Measurements from ENCODE around the gene TSPAN18. TPM values are rescaled to one million over a fixed set of nuclear protein-coding genes. Genes with fewer than 3 reads are reported as not detected.

Gene TSPAN18
- total RNA-seq, 4 donors from 2014 or later = 0.34 to 11.5 (median 2.7) TPM

- TF ChIP-seq, protein P1, sequence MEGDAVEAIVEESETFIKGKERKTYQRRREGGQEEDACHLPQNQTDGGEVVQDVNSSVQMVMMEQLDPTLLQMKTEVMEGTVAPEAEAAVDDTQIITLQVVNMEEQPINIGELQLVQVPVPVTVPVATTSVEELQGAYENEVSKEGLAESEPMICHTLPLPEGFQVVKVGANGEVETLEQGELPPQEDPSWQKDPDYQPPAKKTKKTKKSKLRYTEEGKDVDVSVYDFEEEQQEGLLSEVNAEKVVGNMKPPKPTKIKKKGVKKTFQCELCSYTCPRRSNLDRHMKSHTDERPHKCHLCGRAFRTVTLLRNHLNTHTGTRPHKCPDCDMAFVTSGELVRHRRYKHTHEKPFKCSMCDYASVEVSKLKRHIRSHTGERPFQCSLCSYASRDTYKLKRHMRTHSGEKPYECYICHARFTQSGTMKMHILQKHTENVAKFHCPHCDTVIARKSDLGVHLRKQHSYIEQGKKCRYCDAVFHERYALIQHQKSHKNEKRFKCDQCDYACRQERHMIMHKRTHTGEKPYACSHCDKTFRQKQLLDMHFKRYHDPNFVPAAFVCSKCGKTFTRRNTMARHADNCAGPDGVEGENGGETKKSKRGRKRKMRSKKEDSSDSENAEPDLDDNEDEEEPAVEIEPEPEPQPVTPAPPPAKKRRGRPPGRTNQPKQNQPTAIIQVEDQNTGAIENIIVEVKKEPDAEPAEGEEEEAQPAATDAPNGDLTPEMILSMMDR (IDR thresholded peaks at IDR 0.05; ENCODE audit: low read depth) = no peak
Observed at GRCh38 chr11:44775366-44775984, 48.7 kb downstream of the TSPAN18 start.

GRCh38 chr11:44775985-44776446 lies 49.3 kb downstream of the TSPAN18 start:
- TF ChIP-seq, protein P1 (IDR thresholded peaks at IDR 0.05; ENCODE audit: low read depth) = no peak

- TF ChIP-seq, protein P1 (IDR thresholded peaks at IDR 0.05; ENCODE audit: low read depth) = no peak
Observed at GRCh38 chr11:44776551-44777208, 49.9 kb downstream of the TSPAN18 start.

DNA sequence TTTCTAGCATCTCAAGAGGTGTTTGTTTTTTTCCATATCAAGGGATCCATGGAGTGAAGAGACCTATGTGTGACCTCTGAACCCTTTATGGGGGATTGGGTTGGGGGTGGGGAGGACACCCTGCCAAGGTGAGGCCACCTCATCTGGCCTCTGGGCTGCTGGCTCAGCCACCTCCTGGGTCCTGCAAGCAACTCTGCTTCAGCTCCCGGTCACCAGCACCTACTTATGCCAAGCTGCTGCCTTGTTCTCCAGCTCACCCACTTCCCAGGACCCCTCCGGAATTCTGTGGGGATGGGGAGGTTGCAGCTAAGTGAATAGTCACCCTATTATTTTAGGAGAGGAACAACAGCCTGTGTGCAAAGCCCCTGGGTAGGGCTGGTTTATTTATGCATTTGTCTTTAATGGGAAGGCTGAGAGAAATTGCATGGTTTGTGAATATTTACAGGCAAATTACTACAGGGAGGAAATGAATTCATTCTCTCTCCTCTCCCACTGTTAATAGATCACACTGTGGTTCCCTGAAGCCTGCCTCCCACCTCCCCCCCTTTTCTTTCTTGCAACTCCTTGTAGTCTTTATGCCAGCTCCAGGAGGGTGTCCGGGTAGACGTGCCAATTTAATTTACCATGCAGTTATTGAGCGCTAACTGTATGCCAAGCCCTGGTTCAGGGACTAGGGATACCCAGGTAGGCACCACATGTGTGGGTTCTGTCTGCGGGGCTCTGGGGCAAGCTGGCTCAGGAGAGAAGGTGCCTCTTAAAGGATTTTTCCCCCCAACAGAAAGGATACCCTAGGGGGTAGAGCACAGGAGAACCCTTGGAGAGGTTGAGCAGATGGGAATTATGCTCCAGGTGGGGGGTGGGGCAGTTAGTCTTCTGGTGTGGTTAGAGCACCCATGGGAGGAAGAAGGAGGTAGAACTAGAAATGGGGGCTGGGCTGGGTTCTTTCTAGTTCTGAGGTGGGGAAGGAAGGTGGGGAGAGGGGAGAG lies 50.7 kb downstream of the TSPAN18 start:
- TF ChIP-seq, protein P1 (IDR thresholded peaks at IDR 0.05; ENCODE audit: low read depth) = no peak

DNA sequence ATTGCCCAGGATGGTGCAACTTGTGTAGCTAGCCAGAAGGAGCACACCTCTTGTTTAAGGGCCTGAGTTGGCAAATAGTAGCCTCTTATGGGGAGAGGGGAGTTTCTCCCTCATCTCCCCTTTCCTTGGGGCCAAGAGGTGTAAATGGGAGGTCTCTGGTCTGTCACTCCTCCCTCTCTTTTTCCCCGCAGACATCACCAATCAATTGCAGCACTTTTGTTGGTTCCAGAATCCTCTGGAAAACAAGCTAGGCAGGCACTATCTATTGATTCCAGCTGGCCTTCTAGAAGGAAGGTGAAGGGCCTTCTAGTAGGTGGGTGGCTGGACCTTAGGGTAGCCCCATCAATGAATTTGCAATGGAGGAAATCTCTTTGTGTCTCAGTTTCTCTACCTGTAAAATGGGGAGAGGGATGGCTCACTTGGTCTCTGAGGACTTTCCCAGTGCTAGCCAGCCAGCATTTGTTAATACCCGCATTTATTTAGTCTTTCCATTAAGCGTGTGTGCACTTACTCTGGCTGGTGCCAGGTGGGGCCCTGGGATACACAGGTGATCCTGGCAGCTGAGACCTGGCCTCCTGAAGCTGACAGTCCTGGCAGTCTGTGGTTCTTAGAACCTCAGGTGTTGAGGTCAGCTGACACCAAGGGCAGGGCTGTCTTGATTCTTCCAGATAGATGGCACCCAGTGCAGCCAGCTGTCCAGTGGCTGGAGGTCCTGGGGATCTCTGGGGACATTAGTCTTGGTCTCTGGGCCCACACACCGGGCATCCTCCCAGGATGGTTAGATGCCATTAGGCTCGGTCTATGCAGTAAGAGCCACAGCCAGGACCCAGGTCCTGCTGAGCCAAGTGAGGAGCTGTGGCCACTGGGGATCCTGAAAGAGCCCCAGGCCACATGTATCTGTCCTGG lies 51.7 kb downstream of the TSPAN18 start:
- TF ChIP-seq, protein P1 (IDR thresholded peaks at IDR 0.05; ENCODE audit: low read depth) = no peak

GRCh38 chr11:44779736-44780520 lies 53.2 kb downstream of the TSPAN18 start:
- TF ChIP-seq, protein P1 (IDR thresholded peaks at IDR 0.05; ENCODE audit: low read depth) = no peak
